Activated T-cell treated with anti-CD3 and anti-CD28 coated beads for 24 hours (primary cell): ENCODE results near the gene DOCK8.
"Not testable (repeated sequence)": the region's sequence is repeated elsewhere in the genome, so short reads cannot be mapped to it uniquely, and the experiment has no call there.

Experiments used
- DNase-seq: peaks from one replicate; pipeline ENCODE4 v3.0.0-alpha.2; 2020; ENCODE audit warnings: low read depth

Gene DOCK8

GRCh38 chr9:365436-365835 lies 150.8 kb downstream of the DOCK8 start:
- DNase-seq = no peak

DNA sequence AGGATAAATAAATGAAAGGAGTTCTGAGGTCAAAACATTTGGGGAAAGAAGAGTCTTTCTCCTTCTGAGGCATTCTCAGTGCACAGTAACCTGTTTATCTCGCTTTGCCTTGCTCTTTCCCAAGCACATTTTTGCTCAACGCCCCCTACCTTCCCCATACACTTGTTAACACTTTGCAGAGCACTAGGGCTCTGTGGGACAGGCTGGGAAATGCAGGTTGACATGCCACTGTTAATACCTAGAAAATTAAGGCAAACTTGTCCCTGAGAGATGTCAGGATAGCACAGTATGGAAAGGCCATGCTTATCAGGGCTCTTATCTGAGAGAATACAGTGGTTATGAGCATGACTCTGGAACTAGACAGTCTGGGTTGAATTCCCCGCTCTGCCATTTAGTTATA lies 152.0 kb downstream of the DOCK8 start:
- no peak for DNase-seq

- no peak for DNase-seq
Measured at GRCh38 chr9:370086-370485, 155.4 kb downstream of the DOCK8 start.

- DNase-seq = no peak
Measured at GRCh38 chr9:371349-371748, 156.7 kb downstream of the DOCK8 start.

DNA sequence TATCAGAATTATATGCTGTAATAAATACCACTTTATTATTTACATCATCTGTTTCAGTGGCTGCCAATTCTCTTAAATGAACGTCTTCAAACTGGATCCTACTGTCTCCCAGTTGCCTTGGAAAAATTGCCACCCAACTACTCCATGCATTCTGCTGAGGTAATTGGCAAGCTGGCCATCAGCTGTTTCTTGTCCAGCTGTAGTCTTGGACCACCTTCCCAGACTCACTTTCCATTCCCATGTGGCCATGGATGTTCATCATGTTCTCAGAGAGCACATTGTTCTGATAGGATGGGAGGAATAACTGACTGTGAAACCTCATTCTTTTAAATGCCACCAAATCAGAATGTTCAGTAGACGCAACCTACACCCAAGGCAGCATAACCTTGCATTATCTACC lies 157.5 kb downstream of the DOCK8 start:
- no peak for DNase-seq

DNA sequence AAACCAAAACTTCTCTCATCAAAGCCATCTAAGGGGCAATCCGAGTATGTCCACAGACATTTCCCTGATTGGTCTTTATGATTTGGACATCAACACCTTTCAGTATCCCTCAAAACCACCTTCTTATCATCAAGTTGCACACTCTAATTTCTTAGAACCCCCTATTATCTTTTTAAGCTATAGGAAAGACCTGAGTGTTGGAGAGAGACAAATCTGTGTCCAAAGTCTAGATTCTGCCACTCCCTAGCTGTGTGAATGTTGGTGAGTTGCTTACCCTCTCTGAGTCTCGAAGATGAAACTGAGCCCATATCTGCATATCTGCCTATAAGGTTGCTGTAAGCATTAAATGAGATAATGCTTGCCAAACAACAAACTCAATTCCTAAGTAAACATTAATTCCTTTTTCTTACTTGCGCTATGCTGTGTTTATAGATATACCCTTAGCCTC lies 159.1 kb downstream of the DOCK8 start:
- DNase-seq = no peak

GRCh38 chr9:374736-375135 lies 160.1 kb downstream of the DOCK8 start:
- no peak for DNase-seq

DNA sequence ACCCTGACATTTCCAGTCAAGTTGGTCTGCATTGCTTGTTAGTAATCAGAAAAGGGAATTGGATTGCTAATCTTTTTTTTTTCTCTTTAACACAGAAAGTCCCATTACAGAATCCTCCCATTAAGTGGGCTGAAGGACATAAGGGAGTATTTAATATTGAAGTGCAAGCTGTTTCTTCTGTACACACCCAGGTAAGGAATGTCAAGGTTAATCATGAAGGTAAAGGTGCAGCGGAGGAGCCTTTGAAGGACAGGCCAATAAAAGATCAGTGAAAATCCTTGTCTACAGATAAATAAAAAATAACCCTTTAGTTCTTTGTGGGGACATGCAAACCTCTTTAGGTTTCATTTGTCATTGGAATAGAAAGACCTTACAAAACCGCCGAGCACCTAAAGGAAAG lies 161.4 kb downstream of the DOCK8 start:
- DNase-seq = no peak

GRCh38 chr9:378263-378662 lies 163.6 kb downstream of the DOCK8 start:
- DNase-seq = no peak

GRCh38 chr9:382383-382782 lies 167.7 kb downstream of the DOCK8 start:
- DNase-seq = no peak

DNA sequence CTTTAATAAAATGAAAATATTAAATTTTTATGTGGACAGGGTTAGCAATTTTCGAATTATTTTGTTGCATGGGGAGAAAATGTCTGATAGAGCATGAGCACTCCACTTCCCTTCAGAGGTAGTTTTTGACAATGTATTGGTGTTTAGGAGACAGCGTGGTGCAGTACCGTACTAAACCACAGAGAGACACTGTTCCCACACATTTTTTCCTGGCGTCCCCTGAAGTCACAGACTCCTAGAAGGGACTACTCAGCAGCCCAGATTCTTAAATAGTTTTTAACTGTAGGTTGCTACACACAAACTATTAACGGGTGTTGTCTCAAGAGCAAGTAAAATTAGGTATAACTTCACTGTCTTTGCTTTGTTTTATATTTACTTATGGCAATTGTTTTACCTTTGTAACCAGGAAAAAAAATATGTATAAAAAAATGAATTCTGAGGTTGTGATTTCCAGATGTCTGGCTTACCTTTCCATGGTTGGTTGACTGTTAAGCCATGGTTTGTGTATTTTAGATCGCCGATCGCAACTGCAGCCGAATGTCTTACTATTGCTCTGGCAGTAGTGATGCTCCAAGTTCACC lies 171.2 kb downstream of the DOCK8 start:
- no peak for DNase-seq

DNA sequence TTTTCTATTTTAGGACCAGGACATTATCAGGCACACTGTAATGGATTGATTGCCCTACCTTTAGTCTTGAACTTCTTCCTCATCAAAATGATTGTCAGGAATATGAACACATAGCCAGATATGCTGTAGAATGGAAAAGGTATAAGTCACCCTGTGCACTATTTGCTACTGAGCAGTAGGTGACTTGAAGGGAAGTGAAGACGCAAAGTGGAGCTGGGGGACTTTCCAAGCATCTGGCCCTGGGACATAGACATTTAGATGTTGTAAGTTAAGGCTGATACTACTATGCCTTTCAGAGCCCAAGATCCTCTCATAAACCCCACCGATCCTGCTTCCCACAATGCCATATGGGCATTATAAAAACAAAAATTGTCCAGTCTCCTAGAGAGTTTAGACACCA lies 174.5 kb downstream of the DOCK8 start:
- DNase-seq = no peak

- no peak for DNase-seq
Measured at GRCh38 chr9:389758-390157, 175.1 kb downstream of the DOCK8 start.

- no peak for DNase-seq
Measured at GRCh38 chr9:392077-392804, 177.6 kb downstream of the DOCK8 start.

DNA sequence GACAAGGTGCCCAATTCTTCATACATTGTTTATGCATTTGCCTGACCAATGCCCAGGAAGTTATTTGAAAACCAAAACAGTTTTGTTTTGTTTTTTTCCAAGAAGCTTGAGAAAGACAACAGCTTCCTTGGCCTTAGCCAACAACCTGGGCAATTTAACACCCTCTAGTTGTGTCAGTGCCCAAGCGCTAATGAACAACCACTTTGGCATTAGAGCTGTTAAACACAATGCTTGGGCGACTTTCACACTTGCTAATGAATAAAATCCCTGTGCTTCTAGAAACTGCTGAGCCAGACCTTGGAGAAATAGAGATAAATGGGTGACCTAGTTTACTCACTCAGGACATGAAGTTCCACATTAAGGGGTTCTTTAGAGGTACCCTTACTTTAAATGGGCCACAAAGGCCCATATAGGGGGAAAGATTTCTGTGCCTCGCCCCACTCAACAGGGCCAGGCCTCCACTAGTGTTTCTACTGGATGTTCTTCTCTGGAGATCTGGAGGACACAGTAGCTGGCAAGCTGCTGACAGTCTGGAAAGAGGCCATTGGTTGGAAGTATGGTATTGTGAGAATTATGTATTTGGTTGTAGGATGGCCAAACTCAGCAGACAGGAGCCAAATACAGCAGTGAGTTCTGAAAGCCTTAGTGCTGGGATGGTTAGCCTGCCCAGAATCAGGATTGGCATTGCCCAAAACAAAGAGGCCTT lies 179.8 kb downstream of the DOCK8 start:
- no peak for DNase-seq

GRCh38 chr9:396396-396795 lies 181.7 kb downstream of the DOCK8 start:
- DNase-seq = no peak

- DNase-seq = no peak
Measured at GRCh38 chr9:398085-398484, 183.4 kb downstream of the DOCK8 start.

DNA sequence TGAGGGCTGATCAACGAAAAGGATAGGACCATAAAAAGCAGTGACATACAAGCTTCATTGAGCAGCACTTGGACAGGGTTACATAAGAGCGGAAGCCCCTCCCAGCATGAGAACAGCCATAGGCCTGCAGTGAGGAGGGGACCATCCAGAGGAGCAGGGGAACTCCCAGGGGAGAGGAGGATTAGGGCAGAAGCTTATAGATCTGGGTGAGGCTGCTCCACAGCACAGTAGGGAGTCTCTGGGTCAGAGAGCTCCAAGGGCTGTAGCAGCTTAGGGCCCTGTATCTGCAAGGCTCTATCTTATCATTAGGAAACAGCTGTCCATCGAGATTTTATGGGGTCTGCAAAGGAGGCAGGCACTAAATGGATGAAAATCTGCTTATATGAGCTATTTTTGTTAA lies 186.6 kb downstream of the DOCK8 start:
- DNase-seq = no peak

DNA sequence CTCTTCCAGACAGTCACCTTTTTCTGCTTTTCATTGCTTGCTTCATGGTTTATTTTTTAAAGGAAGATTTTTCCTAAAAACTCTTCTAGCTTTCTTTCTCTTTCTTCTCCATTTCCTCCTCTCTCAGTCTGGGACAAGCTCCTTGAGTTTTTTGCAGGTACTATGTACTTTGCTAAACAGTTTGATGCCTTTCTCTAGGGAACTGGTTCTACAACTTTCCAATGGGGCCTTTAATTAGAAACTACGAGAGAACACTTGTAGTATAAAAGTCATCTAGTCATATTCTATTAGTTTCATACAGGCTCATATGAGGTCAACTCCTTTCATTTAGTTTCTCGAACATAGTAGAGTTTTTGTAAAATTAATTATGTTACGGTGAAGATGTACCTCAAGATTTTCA lies 189.6 kb downstream of the DOCK8 start:
- DNase-seq = no peak

DNA sequence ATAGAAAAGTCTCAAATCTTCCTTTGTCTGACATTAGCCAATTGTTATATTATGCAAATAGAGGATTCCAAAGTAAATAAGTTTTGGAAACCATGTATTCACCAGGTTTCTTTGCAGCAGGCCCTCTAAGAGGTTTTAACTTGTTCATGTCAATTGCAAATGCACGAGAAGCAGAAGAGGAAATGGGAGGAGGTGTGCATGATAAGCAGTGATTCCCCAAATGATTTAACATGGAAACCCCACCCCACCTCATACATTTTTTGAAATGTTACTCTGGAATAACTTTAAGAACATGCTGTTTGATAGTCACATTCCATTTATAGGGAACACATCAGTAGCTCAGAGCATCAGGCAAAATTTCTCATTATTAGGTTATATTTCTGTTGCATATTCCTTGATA lies 190.7 kb downstream of the DOCK8 start:
- DNase-seq = no peak

- DNase-seq = no peak
Measured at GRCh38 chr9:406886-407654, 192.4 kb downstream of the DOCK8 start.

DNA sequence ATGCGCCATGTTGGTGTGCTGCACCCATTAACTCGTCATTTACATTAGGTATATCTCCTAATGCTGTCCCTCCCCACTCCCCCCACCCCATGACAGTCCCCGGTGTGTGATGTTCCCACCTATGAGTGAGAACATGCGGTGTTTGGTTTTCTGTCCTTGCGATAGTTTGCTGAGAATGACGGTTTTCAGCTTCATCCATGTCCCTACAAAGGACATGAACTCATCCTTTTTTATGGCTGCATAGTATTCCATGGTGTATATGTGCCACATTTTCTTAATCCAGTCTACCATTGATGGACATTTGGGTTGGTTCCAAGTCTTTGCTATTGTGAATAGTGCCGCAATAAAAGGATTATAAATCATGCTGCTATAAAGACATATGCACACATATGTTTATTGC lies 195.0 kb downstream of the DOCK8 start:
- DNase-seq = not testable (repeated sequence)

- DNase-seq = no peak
Measured at GRCh38 chr9:414595-414994, 199.9 kb downstream of the DOCK8 start.
